RPMI7951 (cell line): ENCODE measurements around the gene IQGAP2. TPM values are rescaled to one million over a fixed set of nuclear protein-coding genes. Genes with fewer than 3 reads are reported as not detected.
A peak's percentile ranks its signal among the peaks of the same experiment; 100 is the strongest.

ENCODE experiments used
- DNase-seq: peaks from one replicate; pipeline ENCODE4 v3.0.0-alpha.2; 2012; ENCODE audit warnings: low read depth
- total RNA-seq: library from RNA; depleted of rRNA; stranded (reverse); fragments of >200 nt; shearing (Covaris generic); gene quantifications from 2 replicates; pipeline ENCODE4 v1.2.3, GENCODE V29; 2014

IQGAP2 gene
- total RNA-seq, 1 experiment from 2014 or later = 0.24 TPM

DNA sequence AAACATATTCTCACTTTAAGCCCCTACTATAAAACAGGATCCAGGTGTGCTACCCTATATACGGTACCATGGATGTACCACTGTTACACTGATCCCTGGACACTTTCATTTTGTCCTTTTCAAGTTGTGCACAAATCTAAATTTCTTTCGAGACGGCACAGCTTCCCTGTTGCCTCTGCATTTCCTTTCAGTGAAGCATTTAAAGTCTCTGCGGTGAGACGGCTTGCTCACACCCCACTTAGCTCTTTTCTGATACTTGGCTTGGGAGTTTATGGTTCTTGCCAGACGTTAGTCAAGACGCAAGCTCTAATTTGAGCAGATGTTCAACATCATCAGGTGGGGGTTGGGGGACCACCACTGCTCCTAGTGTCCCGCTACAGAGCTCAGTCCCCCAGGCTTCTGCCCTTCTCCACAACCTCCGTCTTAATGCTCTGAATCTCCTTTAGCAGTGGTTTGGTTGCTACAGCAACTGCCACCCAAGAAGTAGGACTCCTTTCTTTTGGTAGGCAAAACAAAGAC lies 204.3 kb downstream of the IQGAP2 start:
- no peak for DNase-seq

DNA sequence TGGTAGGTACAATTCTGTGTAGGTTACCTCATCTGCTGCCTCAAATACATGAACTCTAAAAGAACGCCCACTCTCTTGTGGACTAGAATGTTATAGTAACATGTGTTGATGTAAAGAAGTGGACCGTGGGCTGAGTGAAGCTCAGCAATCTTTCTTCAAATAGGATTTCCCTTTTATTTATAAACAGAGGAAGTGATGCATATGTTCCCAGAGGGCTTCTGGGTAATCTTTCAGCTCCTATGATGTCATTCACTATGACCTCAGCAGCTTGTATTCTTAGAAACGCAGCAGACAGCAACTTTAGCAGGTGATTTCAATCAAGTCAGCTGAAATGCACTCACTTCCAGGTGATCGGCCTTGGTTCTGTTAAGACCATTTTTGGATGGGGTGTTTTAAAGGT lies 205.7 kb downstream of the IQGAP2 start:
- DNase-seq = no peak

DNA sequence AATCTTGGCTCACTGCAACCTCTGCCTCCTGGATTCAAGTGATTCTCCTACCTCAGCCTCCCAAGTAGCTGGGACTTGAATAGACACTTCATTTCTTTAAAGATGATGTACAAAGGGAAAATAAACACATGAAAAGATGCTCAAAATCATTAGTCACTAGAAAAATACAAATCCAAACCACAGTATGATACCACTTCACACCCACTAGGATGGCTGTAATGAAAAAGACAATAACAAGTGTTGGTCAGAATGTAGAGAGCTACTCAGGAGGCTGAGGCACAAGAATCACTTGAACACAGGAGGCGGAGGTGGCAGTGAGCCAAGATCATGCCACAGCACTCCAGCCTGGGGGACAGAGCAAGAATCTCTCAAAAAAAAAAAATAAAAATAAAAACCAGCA lies 207.1 kb downstream of the IQGAP2 start:
- DNase-seq = no peak

DNA sequence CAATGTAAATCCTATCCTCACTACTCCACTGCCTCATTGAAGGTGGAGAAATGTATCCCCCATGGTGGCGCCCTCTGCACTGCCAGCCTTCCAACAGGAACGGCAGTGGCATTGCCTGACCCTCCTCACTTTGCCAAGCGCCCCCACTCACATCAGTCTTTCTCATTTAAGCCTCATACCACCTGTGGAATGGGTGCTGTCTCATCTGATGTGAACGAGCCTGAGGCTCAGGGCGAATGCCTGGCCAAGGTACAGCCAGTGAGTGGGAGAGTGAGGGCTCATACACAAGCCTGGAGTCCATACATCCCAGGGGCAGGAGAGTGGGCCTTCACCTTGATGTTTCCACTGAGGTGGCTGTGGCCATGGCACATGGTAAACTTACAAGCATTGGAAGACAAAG lies 209.9 kb downstream of the IQGAP2 start:
- DNase-seq = no peak

DNA sequence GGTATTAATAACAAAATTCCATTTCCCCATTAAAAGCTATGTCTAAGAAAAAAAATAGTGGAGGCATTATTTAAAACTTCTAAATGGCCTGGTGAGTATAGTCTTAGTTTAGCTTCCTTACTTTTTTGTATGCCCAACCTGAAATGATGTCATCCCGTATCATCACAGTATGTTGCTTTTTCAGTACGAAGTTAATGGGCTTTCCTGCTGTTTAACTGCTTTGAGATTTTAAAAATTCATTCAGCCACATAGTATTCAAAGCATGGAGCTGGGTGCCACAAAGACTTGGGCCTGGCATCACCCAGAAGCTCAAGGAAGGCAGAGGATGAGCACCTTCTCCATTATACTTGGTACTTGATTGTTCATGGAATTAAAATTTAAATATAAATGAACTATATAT lies 212.7 kb downstream of the IQGAP2 start:
- DNase-seq = no peak

DNA sequence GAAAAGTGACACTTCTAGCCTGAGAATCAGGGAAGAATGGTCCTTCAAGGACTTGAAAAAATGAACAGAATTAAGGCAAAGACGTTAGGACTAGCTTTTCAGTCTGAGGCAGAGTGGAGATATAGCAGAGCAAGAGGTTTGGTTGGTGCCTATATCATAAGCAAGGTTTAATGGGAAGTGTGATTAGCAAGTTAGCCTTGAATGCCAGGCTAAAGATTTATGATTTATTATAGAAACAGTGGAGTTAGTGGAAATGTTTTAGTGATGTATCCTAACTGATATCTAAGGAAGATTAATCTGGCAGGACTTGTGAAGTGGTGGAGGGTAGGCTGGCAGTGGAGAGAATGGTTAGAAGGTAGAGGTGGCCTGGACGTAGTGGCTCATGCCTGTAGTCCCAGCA lies 213.1 kb downstream of the IQGAP2 start:
- DNase-seq = no peak

DNA sequence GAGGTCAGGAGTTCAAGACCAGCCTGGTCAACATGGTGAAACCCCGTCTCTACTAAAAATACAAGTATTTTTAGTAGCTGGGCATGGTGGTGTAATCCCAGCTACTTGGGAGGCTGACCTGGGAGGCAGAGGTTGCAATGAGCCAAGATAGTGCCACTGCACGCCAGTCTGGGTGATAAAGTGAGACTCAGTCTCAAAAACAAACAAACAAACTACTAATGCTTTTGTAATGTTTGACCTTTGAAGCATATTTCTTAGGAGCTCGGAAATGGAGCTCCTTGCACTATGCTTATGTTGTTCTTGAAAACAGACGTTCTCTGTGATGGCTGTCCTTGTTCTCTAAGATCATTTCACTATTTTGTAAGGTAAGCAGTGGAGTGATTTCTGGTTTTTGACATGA lies 214.1 kb downstream of the IQGAP2 start:
- no peak for DNase-seq

DNA sequence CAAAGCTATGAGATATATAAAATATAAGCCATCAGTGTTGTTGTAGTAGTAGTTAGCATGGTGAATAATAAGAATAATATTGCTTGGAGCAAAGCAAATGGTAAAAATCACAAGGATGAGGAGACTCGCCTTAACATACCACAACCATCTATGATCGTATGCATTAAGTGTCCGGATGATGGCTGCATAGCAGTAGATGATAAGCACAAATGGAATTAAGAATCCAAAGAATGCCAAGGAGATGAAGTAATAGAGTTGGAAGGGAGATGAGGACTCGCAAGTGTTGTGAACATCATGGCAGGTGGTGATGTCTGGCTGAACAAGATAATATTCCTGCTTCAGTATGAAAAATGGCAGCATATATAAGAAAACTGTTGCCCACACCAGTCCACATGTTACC lies 214.6 kb downstream of the IQGAP2 start:
- DNase-seq = no peak

DNA sequence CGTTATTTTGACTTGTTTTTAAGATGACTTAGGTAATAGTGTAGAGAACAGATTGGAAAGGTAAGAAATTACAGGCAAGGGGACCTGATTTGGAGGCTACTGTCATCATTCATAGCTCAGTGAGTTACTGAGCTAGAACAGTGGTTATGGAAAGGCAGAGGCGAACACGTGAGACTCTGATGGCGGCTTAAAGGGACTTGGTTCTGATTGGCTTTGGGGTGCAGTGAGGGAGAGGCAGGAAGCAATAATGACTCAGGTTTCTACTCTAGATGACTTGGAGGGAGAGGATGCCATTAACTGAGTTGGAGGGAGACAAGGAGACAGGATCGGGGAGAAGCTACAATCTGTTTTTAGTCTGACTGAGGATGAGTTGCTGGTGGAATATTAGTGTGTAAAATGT lies 217.1 kb downstream of the IQGAP2 start:
- DNase-seq = peak; percentile 17

DNA sequence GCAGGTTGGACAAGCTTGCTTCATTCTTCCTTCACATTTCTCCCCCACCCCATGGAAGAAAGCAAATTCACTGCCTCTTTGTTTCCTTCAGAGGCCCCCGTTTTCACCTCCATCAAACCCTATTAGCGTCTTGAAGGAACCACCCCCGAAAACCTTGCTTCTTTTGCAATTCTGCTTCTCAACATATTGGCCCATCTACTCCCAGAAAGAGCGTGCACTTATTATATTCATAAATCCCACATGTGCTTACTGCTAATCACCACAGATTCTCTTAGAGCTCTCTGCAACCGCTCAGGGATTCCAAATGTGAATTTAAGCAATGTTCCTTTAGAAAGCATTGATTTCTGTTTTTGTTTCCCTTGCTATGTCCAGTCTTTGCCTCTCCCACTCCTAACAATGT lies 219.0 kb downstream of the IQGAP2 start:
- DNase-seq = no peak

DNA sequence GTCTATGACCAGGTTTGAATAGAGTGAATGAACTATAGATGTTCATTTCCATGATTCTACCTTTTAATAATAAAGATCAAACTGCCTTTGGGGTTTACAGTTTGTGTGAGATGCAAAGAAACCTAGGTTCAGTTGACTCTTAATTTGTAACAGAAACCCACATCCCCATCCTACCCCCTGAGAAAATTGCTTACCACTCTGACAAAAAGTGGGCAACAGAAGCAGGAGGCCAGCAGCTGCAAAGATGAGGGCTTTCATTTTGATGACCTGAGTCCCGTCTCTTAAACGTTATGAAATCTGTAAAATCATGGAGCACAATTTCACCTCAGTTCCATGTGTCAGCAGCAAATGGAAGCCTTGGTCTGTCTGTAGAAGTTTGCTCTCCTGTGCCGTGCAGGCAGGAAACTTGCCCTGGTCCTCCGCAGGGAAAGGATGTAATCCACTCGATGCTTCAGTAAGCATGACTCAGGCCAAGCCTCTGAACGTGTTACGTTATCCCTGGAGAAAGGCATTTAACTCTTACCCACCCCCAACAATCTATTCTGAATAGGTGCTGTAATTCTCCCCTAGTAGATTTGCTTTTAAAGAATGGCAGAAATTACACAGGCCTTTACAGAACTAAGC lies 220.0 kb downstream of the IQGAP2 start, which contains the start of gene F2RL2:
TSS of gene F2RL2 (minus strand) at position 431 of the 624 bp plus-strand sequence. CDS start at position 258, 173 bp downstream.
- peak; percentile 78 for DNase-seq

DNA sequence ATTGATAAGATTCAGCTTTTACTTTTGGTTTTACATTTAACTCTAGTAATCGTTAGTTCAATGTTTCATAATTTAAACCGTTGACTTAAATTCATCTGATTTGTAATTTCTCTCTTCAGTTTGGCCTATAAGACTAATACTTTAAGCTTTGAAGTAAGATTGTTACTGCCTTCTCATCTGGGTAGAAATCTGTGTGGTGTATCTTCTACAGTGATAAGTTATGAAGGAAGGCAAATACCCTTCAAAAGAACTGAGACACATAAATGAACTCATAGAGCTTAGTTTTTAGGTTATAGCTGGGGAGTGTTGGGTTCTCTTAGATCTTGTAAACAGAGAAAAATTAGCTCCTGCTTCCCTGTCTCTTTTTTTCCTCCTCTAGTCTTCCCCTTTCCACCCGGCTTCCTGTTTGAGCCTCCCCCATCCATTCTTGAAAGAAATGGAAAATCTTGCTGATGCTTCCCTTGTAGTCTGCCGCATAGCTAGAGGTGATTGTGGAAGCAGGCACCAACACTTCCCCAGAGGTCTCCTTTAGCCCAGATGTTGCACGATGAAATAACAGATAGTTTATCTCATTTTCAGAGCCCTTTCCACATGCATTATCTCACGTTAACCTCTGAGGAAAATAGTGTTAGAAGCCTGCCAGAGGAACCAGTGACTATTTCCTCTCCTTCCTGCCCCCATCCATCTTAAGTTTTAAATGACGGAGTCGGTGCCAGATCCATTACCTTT lies 222.2 kb downstream of the IQGAP2 start:
- DNase-seq = no peak

DNA sequence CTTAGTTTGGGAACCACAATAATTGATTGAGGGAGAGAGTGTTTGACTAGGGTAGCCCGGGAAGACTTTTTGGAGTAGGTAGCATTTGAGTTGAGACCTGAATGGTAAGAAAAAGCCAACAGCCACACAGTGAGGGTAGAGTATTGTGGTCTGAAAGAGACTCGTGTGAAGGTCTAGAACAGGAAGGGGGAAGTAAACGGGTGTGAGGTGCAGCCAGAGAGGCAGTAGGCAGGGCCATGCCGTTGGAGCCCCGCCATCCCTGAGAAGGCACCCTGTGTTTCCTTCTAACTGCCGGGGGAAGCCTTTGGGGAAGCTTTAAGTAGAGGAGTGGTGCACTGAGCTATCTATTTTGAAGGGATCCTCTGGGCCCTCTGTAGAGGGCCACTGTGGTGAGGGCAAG lies 223.7 kb downstream of the IQGAP2 start:
- DNase-seq = no peak

DNA sequence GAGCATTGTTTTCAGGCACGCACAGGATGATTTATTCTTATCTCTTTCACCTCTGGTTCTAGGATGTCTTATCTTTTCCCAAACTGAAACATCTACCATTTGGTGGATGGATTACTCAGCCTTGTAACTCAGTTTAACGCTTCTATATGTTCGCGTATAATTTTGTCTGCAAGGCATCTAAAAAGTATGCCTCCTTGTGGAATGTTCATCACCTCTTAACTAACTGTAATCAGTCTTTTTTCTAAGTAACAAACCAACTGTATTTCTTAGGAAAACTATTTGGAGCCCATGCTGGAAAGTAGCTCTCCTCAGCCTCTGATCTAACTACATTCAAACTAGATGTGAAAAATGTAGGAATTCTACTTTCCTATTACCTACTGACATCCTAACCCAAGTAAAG lies 231.6 kb downstream of the IQGAP2 start:
- no peak for DNase-seq

DNA sequence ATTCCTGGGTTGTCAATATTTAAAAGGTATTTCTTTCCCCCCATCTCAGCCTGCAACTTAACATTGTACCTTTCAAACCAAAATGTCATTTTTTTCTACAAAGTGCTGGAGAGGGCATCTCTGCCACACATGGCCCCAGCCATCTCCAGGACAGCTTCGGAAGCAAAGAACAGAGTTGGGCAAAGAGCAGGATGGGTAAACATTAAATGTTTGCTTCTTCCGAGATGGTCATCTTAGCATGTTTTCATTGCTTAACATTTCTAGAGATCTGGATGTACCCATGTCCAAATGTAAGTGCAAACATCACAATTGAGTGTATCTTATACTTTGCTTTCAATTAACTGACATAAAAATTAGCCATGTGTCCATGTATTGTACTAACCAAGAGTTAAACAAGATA lies 234.4 kb downstream of the IQGAP2 start:
- DNase-seq = no peak

DNA sequence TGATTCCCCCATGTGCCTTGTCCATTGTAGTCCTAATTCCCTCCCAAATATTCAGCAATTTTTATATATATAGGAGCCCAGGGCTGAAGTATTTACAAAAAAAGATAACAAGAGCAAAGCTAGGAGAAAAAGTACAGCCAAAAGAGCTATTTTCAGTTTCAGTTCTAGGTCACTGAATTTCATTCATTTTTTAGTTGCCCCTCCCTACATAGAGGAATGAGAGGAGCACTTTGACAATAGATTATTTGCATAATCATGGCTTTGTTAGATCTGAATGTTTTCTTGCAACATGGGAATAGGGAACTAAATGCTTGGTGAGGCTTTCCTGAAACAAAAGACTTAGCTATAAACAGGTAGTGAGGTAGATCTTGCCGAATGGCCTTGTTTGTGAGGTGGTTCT lies 235.4 kb downstream of the IQGAP2 start:
- no peak for DNase-seq

DNA sequence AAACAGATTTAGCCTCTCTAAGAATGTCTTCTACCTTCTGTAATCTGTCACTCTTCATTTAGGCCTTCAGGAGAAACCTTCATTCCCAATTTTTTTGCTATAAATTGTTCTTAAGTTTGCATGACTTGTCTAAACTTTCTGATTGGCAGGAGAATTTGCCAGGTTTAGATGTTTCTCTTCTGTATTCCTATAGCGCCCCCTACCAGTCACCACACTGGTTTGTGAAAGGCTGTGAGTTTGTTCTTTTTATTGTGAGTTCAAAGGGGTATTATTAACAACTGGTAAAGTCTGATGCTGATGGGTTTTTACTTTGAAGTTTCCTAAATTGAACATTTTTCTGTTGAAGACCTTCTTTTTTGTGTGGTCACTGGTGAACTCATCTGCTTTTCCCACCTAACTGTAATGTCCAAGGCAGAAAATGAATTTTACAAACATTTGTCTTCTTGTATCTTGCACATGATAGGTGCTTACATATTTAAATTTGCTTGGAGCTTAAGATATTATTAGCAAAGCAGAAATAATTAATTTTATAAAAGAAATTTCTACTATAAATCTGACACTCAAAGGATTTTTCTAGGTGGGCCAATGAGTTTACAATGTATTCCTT lies 238.5 kb downstream of the IQGAP2 start:
- peak; percentile 65 for DNase-seq

DNA sequence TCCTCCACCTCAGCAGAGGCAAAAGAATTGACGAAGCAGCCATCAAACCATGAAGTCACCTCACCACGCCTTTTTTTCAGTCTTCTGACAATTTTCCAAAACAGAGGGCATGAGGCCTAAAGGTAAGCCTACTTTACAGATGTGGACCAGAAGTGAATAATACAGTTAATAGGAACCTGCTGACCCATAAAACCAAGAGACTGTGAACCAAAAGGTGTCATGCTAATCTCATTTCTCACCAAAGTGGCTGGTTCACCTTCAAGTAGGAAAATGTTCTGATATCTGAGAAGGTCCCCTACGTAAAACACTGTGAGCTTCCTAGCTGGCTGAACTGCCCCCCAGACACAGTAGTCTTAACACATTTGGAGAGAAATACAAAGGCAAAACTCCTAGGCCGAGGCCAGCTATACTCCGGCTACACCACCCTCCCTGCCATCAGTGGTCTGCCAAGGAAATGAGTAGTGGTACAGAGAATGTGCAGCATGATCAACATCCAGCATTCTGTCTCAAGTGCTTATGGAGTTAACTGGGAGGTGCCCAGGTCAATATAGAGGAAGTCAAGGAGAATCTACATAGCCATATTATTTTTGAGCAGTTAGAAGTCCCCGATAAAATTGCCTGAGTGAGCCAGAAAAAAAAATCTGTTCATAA lies 239.4 kb downstream of the IQGAP2 start:
- DNase-seq = no peak

DNA sequence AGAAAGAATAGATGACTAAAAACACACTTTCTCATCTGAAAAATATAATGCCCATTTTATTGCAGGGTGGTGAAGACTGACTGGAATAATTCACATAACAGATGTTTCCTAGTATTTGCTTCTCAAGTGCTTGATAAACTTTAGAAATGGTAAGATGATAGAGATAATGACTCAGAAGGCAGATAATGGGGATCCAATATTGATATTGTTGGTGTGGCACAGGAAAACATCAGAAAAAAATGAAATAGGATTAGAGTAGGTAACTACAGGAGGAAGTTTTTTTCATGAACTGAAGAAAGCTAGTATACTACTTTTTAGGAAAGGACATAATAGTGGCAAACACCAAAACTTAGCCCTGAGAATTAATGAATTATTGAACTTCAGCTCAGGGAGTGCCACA lies 240.3 kb downstream of the IQGAP2 start:
- no peak for DNase-seq

DNA sequence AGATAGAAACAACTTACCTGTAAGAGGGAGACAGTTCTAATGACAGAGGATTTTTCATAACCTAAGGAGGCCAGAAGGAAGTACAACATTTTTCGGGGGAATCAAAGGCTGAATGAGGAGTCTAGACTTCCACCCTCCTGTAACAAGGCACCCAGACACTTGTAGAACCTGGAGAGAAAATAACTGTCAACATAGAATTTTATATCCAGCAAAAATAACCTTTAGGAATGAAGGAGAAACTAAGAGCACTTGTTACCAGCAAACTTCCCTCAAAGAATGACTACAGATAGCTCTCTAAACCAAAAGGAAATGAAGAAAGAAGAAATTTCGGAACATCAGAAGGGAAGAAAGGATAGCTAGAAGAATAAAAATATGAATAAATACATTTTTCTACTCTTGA lies 246.1 kb downstream of the IQGAP2 start:
- no peak for DNase-seq

DNA sequence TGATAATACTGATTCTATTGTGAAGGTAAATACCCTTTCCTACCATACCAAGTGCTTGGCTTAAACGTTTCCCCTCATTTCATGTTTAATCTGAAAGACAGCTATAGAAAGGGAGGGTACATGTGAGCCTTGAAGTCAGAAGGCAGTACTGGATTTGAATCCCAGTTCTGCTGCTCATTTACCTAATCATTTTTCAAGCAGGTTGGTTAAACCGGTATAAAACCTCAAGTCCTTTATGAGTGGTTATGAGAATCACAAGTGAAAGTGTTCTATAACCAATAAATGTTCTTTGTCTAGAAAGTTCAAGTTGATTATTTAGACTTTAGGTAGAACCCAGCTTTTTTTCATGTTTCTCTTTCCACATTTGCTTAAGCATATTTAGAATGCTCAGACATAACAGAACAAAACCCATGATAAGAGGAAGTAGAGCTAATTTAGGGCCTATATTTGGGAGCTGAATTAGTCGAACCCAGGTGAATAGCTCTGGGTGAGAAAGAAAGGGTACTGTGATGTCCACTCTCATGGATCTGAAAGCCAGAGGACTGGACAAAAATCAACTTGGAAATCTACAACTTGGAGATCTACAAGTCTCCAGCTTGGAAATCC lies 249.8 kb downstream of the IQGAP2 start:
- DNase-seq = no peak

DNA sequence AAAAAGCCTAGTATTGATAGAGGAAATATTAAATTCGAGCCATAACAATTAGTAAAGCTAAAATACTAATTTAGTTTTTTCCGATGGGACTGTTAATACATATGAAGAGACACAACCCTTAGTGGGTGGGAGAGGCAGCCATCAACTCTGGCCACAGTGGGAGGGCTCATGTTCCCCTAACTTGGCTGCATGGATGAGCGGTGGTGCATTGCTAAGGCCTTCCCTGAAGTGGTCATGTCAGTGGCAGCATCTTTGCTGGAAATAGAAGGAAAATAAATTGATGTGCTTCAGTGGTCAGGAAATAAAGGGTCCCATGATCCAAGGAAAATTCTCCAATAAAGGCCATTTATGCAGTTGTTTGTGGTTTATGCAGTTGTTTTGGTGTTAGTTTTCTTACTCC lies 254.0 kb downstream of the IQGAP2 start:
- no peak for DNase-seq
